ENCODE results near the gene AGPAT2.

Gene AGPAT2

GRCh38 chr9:136717399-136717798 is 30.1 kb upstream of the AGPAT2 start:
- DNase-seq (ENCODE audit: low spot score), result no peak
- TF ChIP-seq, protein P1, sequence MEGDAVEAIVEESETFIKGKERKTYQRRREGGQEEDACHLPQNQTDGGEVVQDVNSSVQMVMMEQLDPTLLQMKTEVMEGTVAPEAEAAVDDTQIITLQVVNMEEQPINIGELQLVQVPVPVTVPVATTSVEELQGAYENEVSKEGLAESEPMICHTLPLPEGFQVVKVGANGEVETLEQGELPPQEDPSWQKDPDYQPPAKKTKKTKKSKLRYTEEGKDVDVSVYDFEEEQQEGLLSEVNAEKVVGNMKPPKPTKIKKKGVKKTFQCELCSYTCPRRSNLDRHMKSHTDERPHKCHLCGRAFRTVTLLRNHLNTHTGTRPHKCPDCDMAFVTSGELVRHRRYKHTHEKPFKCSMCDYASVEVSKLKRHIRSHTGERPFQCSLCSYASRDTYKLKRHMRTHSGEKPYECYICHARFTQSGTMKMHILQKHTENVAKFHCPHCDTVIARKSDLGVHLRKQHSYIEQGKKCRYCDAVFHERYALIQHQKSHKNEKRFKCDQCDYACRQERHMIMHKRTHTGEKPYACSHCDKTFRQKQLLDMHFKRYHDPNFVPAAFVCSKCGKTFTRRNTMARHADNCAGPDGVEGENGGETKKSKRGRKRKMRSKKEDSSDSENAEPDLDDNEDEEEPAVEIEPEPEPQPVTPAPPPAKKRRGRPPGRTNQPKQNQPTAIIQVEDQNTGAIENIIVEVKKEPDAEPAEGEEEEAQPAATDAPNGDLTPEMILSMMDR (conservative IDR thresholded peaks at IDR 0.05; ENCODE audit: low read depth), result no peak
- ChIA-PET CTCF (interaction anchor here (1.2 kb wide), 1 partner anchor 52 kb away, joined by 4 read pairs; no protein-coding TSS in a partner anchor), POLR2A (ENCODE audit: low non-redundant PET) (no interaction called here)
- no peak overlapping the region for H3K27ac ChIP-seq

DNA sequence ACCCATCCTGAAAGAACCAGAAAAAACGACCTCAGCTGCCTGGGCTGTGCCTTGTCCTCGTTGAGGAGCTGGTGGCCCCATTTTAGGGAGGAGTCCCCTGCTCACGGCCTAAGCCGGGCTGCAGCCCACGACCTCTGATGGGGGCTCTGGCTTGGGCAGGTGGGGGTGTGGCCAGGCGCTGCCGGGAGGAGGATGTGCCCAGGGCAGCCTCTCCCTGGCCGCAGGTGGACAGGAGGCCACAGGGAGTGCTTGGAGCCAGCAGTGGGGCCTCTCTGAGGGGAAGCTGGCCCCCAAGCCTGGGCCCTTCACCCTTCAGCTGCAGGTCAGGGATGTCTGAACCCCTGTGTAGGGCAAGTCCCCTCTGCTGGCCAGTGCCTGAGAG is 27.6 kb upstream of the AGPAT2 start:
- no peak overlapping the region for H3K27ac ChIP-seq
- POLR2A ChIA-PET (ENCODE audit: low non-redundant PET), result no interaction called here
- CTCF ChIA-PET, result interaction anchor here (0.6 to 1.9 kb wide), 4 partner anchors 10 to 951 kb away, joined by 3 to 6 read pairs (median 3); no protein-coding TSS in a partner anchor
- no peak for DNase-seq (ENCODE audit: low spot score)
- TF ChIP-seq, protein P1 (conservative IDR thresholded peaks at IDR 0.05; ENCODE audit: low read depth), result no peak

GRCh38 chr9:136714096-136714892 is 27.0 kb upstream of the AGPAT2 start:
- H3K27ac ChIP-seq, result no peak overlapping the region; the same call in 1 of the 2 replicates
- TF ChIP-seq, protein P1 (conservative IDR thresholded peaks at IDR 0.05; ENCODE audit: low read depth), result no peak
- DNase-seq (ENCODE audit: low spot score), result no peak
- ChIA-PET CTCF (interaction anchor here (0.6 to 1.9 kb wide), 9 partner anchors 8 to 950 kb away, joined by 3 to 6 read pairs (median 3); no protein-coding TSS in a partner anchor), POLR2A (ENCODE audit: low non-redundant PET) (interaction anchor here (0.7 kb wide), 2 partner anchors 9 to 13 kb away, joined by 3 to 8 read pairs; no protein-coding TSS in a partner anchor)

DNA sequence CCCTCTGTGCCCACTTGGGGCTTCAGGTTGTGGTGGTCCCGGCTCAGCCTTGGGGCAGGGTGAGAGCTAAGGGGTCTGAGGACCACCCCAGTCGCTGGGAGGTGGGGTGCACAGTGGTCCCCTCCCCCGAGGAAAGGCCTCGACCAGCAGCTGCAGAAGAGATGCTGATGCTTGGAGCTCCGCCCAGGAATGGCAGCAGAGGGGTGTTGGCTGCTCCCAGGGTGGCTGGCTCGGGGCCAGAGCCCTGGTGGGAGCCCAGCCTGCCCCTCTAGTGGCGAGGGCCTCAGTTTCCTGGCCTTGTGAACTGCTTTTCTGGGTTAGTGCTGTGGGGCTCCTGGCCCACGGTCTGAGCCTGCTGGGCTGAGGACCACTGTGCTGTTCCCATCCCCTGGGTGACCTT is 26.3 kb upstream of the AGPAT2 start:
- TF ChIP-seq, protein P1 (conservative IDR thresholded peaks at IDR 0.05; ENCODE audit: low read depth), result no peak
- ChIA-PET CTCF (interaction anchor here (0.6 to 1.9 kb wide), 10 partner anchors 8 to 101 kb away, joined by 3 to 6 read pairs (median 3); no protein-coding TSS in a partner anchor), POLR2A (ENCODE audit: low non-redundant PET) (interaction anchor here (0.7 to 1.0 kb wide), 3 partner anchors 10 to 14 kb away, joined by 3 to 8 read pairs (median 5); no protein-coding TSS in a partner anchor)
- peak overlapping the region; percentile 0; the same call in 1 of the 2 replicates for H3K27ac ChIP-seq
- DNase-seq (ENCODE audit: low spot score), result no peak

DNA sequence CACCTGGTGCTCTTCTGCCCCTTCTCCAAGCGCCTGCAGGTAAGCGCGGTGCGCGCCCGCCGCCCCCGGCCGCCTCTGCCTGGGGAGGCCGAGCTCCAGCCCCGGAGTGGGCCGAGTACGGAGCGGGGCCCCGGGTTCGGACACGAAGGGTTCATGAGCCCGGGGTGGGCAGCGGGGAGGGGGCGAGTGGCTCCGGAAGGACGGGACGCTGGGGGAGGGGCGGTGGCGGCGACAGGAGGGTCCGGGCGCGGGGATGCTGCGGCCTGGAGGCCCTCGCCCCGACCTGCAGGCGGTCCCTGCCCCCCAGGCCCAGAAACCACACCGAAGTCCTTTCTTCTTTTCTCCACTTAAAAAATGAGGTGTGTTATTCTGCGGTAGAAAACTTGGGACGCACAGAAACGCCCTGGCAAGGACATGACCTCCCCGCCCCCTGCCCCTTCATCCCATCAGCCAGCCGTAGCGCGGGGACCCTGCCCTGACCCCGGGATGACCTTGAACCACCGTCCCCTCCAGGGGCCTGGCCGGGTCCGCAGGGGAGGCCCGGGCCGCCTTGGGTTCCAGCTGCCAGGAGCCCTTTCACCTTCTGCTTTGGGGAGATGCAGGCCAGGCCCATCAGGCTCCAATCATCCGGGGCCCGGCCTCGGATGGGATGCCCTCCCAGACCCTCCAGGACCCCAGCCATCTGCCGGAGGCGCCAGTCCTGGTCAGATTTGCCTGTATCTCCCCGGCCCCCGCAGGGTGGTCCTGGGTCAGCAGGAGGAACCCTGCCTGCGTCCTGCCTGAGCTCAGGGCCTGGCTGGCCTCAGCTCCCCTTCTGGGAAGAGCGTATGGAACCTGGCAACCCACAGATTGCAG is 25.7 kb upstream of the AGPAT2 start:
- POLR2A ChIA-PET (ENCODE audit: low non-redundant PET), result interaction anchor here (1.0 kb wide), 1 partner anchor 13 kb away, joined by 5 read pairs; no protein-coding TSS in a partner anchor
- TF ChIP-seq, protein P1 (conservative IDR thresholded peaks at IDR 0.05; ENCODE audit: low read depth), result no peak
- DNase-seq (ENCODE audit: low spot score), result no peak
- CTCF ChIA-PET, result interaction anchor here (0.6 to 1.9 kb wide), 7 partner anchors 9 to 316 kb away, joined by 3 to 6 read pairs (median 3); no protein-coding TSS in a partner anchor
- H3K27ac ChIP-seq, result peak overlapping the region; percentile 0; the same call in 1 of the 2 replicates

Data from RWPE1 (cell line).